GM12891 (cell line): ENCODE measurements around the gene MBNL2.

Experiments
- DNase-seq: peaks from one replicate; pipeline ENCODE4 v3.0.0; 2011; ENCODE audit warnings: low spot score; ENCODE audit not compliant: insufficient read length
- FAIRE-seq: peaks from 2 replicates; lab custom pipeline; 2011; peaks lifted over from hg19 to GRCh38; lab: Jason Lieb, UNC
- PAX5 ChIP-seq: IDR thresholded peaks from 2 replicates; pipeline ENCODE4 v1.6.1; 2011; ENCODE audit warnings: low read length, moderate library complexity, mild to moderate bottlenecking; ENCODE audit not compliant: insufficient read depth, severe bottlenecking
- POLR2A ChIP-seq: IDR thresholded peaks from 2 replicates; pipeline ENCODE4 v1.6.1; 2011; ENCODE audit warnings: low read depth, low read length, control low read depth
- POLR2AphosphoS5 ChIP-seq: IDR thresholded peaks from 2 replicates; pipeline ENCODE4 v1.6.1; 2011; ENCODE audit warnings: low read depth, low read length, control low read depth
- POU2F2 ChIP-seq: IDR thresholded peaks from 2 replicates; pipeline ENCODE4 v1.6.1; 2011; ENCODE audit warnings: low read depth, mild to moderate bottlenecking, control low read depth, low read length, moderate library complexity
- SPI1 ChIP-seq: IDR thresholded peaks from 2 replicates; pipeline ENCODE4 v1.6.1; 2011; ENCODE audit warnings: low read depth, low read length, control low read depth
- TAF1 ChIP-seq: IDR thresholded peaks from 2 replicates; pipeline ENCODE4 v1.6.1; 2011; ENCODE audit warnings: low read depth, low read length, control low read depth

The MBNL2 gene

DNA sequence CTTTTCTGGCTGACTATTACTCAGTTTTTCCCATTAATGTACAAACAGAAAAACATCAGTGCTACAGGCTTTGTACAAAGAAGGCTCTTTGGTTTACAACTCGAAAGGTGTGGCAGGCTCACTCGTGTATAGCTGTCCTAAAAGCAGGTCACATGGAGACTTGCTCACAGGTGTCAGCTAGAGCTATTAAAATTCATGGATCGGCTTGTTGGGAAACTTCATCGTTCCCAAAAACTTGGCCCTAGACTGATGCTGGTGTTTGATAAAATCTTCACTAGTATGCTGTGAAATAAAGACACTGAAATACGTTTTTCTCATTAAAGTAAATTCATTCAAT lies 64.9 kb downstream of the MBNL2 start:
- DNase-seq (no peak), FAIRE-seq (no peak)
- no peak for TF ChIP-seq TAF1
- no peak for TF ChIP-seq POLR2A
- no peak for TF ChIP-seq SPI1
- no peak for TF ChIP-seq POLR2AphosphoS5
- no peak for TF ChIP-seq PAX5
- TF ChIP-seq POU2F2 = no peak

DNA sequence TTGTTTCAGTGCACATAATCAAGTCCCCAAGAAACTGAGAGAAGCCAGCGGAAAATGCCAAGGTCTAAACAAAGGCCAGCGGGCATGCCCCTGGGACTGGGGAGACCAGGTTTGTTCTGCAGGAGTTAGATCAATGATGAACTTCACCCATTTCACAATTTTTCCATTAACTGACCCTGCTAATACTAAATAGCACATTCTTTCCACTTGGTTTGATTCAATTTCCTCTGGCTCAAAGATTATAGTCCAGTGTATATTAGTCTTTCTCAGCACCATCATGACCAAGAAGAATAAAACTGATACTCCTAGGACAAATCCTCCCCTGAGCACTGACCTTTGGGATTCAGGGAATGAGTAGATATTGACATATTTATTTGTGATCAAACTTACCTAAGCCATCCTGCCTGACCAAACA lies 66.4 kb downstream of the MBNL2 start:
- DNase-seq (no peak), FAIRE-seq (no peak)
- TF ChIP-seq PAX5 (no peak), POLR2A (no peak), POU2F2 (no peak), TAF1 (no peak), SPI1 (no peak), POLR2AphosphoS5 (no peak)

GRCh38 chr13:97289514-97290298 lies 67.6 kb downstream of the MBNL2 start:
- TF ChIP-seq POLR2A (no peak), POLR2AphosphoS5 (no peak), SPI1 (no peak), TAF1 (no peak), POU2F2 (no peak)
- DNase-seq (no peak), FAIRE-seq (no peak)

DNA sequence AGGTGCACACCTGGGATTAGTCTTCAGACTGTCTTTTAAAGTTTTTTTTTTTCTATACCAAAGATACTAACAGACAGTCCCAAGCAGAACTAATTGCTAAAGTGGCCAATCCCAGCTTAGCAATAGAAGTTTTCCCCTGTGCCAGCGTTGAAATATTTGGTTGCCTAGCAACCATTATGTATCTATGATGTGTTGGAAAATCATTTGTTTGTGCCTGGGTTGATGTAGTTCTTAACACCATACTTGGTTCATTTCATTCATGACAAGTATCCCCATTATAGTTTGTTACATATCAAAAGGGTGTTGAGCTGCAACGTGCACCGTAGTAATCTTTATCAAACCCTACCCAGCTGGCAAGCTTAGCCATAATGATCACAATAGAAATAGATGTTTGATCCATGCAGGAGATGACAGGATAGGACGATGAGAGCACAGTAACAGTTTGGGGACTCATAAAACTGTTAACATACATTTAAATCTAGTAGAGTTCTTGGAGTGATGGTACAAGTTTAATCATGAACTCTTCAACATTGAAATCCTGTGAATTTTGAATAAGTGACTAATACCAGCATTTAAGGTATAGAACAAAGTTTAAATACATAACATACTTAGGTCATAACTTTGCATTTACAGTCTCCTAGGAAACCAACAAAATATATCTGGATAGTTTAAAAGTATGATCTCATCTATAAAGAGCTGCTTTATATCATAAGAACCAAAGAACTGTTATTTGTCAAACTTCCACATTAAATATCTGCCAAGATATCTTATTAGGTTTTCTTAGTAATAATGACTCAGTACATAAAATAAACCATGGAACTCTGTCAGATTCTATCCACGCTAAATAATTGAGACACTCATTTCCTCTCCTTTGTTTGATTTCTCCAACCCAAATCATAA lies 73.4 kb downstream of the MBNL2 start:
- DNase-seq (no peak), FAIRE-seq (no peak)
- TF ChIP-seq POU2F2 (no peak), SPI1 (no peak), POLR2AphosphoS5 (no peak), POLR2A (no peak), PAX5 (no peak), TAF1 (no peak)

DNA sequence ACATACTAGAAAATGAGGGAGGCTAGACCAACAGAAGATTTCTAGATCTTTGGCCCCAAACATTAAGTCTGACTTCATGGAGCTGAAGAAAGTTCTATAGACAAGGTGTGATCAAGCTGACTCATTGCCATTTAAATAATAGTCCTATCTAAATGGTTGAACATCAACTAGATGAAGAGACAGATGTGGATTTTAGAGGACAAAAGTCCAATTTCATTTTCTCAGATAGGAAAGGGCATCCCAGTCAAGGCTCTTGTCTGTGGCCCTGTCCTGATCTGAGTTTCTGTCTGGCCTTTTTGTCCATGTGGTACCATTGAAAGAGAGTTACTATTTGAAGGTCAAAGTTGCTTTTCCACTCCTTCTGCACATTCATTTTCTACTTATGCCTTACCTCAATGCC lies 74.6 kb downstream of the MBNL2 start:
- no peak for FAIRE-seq
- TF ChIP-seq POLR2A = no peak
- TF ChIP-seq TAF1 = no peak
- no peak for DNase-seq

DNA sequence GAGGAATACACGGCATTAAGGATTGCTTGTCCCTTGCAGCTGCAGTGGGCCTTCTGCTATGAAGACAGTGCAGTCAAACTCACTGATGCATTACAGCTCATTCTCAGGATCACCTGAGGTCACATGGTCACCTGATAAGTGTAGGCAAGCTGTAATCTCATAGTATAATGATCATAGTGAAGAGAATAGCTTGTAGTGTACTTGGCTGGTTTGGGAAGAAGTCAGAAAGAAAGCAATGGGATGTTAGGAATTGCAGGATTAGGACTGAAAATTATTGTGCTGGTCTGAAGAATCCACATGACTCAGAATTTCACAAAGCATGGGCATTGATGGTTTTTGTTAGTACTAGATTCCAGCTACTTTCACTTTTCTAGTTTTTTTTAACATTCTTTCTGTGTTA lies 76.7 kb downstream of the MBNL2 start:
- DNase-seq = no peak
- no peak for FAIRE-seq
- TF ChIP-seq PAX5 (no peak), TAF1 (no peak), POLR2AphosphoS5 (no peak), SPI1 (no peak), POLR2A (no peak), POU2F2 (no peak)

DNA sequence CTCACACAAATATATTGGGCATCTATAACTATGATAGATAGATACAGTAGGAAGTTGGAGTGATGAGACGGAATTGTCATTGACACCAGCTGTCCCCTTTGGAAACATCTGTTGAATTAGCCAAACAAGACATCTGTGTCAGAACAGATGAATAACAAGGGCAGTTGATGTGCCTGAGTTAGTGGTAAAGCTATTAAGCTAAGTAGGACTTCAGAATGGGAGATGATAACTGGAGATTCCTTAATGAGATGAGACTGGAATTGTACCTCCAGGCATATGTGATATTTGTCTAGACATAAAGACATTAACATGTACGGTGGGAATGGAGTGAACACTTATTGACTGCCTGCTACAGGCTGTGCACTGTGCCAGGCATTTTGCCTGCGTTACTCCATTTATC lies 78.7 kb downstream of the MBNL2 start:
- FAIRE-seq (no peak), DNase-seq (no peak)
- TF ChIP-seq POU2F2 (no peak), SPI1 (no peak), TAF1 (no peak), POLR2A (no peak), PAX5 (no peak), POLR2AphosphoS5 (no peak)

- DNase-seq (no peak), FAIRE-seq (no peak)
- TF ChIP-seq PAX5 (no peak), TAF1 (no peak), POU2F2 (no peak), POLR2A (no peak), POLR2AphosphoS5 (no peak), SPI1 (no peak)
Observed at GRCh38 chr13:97301382-97302095, 79.4 kb downstream of the MBNL2 start.

DNA sequence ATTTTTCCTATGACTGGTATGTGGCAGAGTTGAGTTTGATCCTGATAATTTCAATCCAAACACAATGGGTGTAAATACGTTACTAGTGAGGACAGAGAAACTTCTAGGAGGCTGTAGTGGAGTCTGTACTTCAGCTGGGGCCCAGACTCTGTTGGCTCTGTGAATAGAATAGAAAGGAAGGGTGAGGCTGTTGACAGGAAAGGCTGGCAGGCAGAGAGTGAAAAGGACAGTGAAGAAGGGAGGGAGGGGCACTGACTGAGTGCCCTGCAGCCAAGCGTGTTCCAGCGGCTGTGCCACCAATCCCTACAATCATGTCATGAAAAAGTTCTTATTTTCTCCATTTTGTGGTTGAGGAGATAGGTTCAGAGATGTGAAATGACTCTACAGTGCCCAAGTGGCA lies 80.5 kb downstream of the MBNL2 start:
- TF ChIP-seq PAX5 = no peak
- TF ChIP-seq POLR2AphosphoS5 = no peak
- no peak for TF ChIP-seq POLR2A
- no peak for TF ChIP-seq SPI1
- TF ChIP-seq POU2F2 = no peak
- TF ChIP-seq TAF1 = no peak
- FAIRE-seq (no peak), DNase-seq (no peak)
